HEK293 (cell line): ENCODE measurements around the gene PP2D1.
A peak's percentile ranks its signal among the peaks of the same experiment; 100 is the strongest.

Experiments used
- CTCF ChIA-PET: fragments of 350-600 bp; formaldehyde crosslinking; extraction: SDS; loops from one replicate; lab custom pipeline; 2021; ENCODE audit warnings: antibody characterized with exemption; lab: Yijun Ruan, JAX
- POLR2A ChIA-PET: fragments of 300-600 bp; formaldehyde crosslinking; extraction: SDS; loops from one replicate; lab custom pipeline; 2020; ENCODE audit warnings: antibody characterized with exemption, inconsistent platforms; lab: Yijun Ruan, JAX
- H3K27ac ChIP-seq: fragments of 200-500 bp; sonication (Bioruptor generic); 2 replicates; pipeline ENCODE4 v1.5.1; 2014; ENCODE audit warnings: low read depth, low read length, control low read depth, inconsistent platforms; ENCODE audit errors: extremely low read depth
- H3K36me3 ChIP-seq, 2 experiments: fragments of 200-500 bp in 1 of 2; sonication (Bioruptor generic) in 1 of 2; 1 replicate in 1 of 2; 2 replicates in 1 of 2; pipeline ENCODE4 v1.5.1; 2014 to 2017; ENCODE audit warnings: inconsistent platforms in 2 of 2, low read length in 2 of 2; ENCODE audit not compliant: control insufficient read depth in 2 of 2, insufficient read depth in 1 of 2
- H3K4me1 ChIP-seq: fragments of 200-500 bp; sonication (Bioruptor generic); 2 replicates; pipeline ENCODE4 v1.5.1; 2014; ENCODE audit warnings: mild to moderate bottlenecking, low read length, inconsistent platforms; ENCODE audit not compliant: control insufficient read depth, insufficient read depth
- H3K4me3 ChIP-seq: 2 replicates; pipeline ENCODE4 v1.5.1; 2011; ENCODE audit warnings: low read depth, mild to moderate bottlenecking, control low read depth, low read length, moderate library complexity
- H3K9me3 ChIP-seq: fragments of 200-500 bp; sonication (Bioruptor generic); 2 replicates; pipeline ENCODE4 v1.5.1; 2014; ENCODE audit warnings: low read depth, low read length, inconsistent platforms; ENCODE audit not compliant: control insufficient read depth, insufficient read depth
- GLIS1 ChIP-seq: fragments of 450-650 bp; formaldehyde crosslinking; IDR thresholded peaks from 2 replicates; pipeline ENCODE4 v1.5.1; 2016; ENCODE audit warnings: missing biosample characterization, missing genetic modification characterization
- SP2 ChIP-seq: fragments of 450-650 bp; formaldehyde crosslinking; IDR thresholded peaks from 2 replicates; pipeline ENCODE4 v1.5.1; 2016; ENCODE audit warnings: missing biosample characterization, missing genetic modification characterization
- YY1 ChIP-seq: fragments of 450-650 bp; formaldehyde crosslinking; IDR thresholded peaks from 2 replicates; pipeline ENCODE4 v1.5.1; 2018; ENCODE audit warnings: missing biosample characterization, missing genetic modification characterization
- ZBTB1 ChIP-seq: fragments of 450-650 bp; formaldehyde crosslinking; IDR thresholded peaks from 2 replicates; pipeline ENCODE4 v1.5.1; 2016; ENCODE audit warnings: missing biosample characterization, missing genetic modification characterization
- ZBTB44 ChIP-seq: fragments of 450-650 bp; IDR thresholded peaks from 2 replicates; pipeline ENCODE4 v1.5.1; 2018; ENCODE audit warnings: missing biosample characterization, mild to moderate bottlenecking, missing genetic modification characterization
- ZEB2 ChIP-seq: fragments of 450-650 bp; formaldehyde crosslinking; IDR thresholded peaks from 2 replicates; pipeline ENCODE4 v1.5.1; 2016; ENCODE audit warnings: missing biosample characterization, missing genetic modification characterization
- ZFP3 ChIP-seq: fragments of 450-650 bp; formaldehyde crosslinking; IDR thresholded peaks from 2 replicates; pipeline ENCODE4 v1.5.1; 2016; ENCODE audit warnings: low read depth, missing biosample characterization, missing genetic modification characterization
- ZNF133 ChIP-seq: fragments of 450-650 bp; formaldehyde crosslinking; IDR thresholded peaks from 2 replicates; pipeline ENCODE4 v1.5.1; 2016; ENCODE audit warnings: missing biosample characterization, missing genetic modification characterization
- ZNF155 ChIP-seq: fragments of 450-650 bp; formaldehyde crosslinking; IDR thresholded peaks from 2 replicates; pipeline ENCODE4 v1.5.1; 2016; ENCODE audit warnings: missing biosample characterization, missing genetic modification characterization
- ZNF157 ChIP-seq: fragments of 450-650 bp; formaldehyde crosslinking; IDR thresholded peaks from 2 replicates; pipeline ENCODE4 v1.5.1; 2016; ENCODE audit warnings: missing biosample characterization, missing genetic modification characterization
- ZNF16 ChIP-seq: fragments of 450-650 bp; formaldehyde crosslinking; IDR thresholded peaks from 2 replicates; pipeline ENCODE4 v1.5.1; 2016; ENCODE audit warnings: low read depth, missing biosample characterization, missing genetic modification characterization
- ZNF202 ChIP-seq: fragments of 450-650 bp; formaldehyde crosslinking; IDR thresholded peaks from 2 replicates; pipeline ENCODE4 v1.5.1; 2016; ENCODE audit warnings: missing biosample characterization, missing genetic modification characterization, borderline replicate concordance
- ZNF239 ChIP-seq: fragments of 450-650 bp; formaldehyde crosslinking; IDR thresholded peaks from 2 replicates; pipeline ENCODE4 v1.5.1; 2016; ENCODE audit warnings: missing biosample characterization, missing genetic modification characterization
- ZNF302 ChIP-seq: fragments of 450-650 bp; formaldehyde crosslinking; IDR thresholded peaks from 2 replicates; pipeline ENCODE4 v1.5.1; 2016; ENCODE audit warnings: missing biosample characterization, missing genetic modification characterization, low read depth
- ZNF37A ChIP-seq: fragments of 450-650 bp; IDR thresholded peaks from 2 replicates; pipeline ENCODE4 v1.5.1; 2018; ENCODE audit warnings: missing biosample characterization, missing genetic modification characterization
- ZNF610 ChIP-seq: fragments of 450-650 bp; formaldehyde crosslinking; IDR thresholded peaks from 2 replicates; pipeline ENCODE4 v1.5.1; 2016; ENCODE audit warnings: missing biosample characterization, missing genetic modification characterization, borderline replicate concordance
- ZNF623 ChIP-seq: fragments of 450-650 bp; formaldehyde crosslinking; IDR thresholded peaks from 2 replicates; pipeline ENCODE4 v1.5.1; 2016; ENCODE audit warnings: missing biosample characterization, missing genetic modification characterization
- ZNF776 ChIP-seq: fragments of 450-650 bp; formaldehyde crosslinking; IDR thresholded peaks from 2 replicates; pipeline ENCODE4 v1.5.0; 2017; ENCODE audit warnings: missing biosample characterization, missing genetic modification characterization, borderline replicate concordance
- TF ChIP-seq, protein P1 (sequence below): fragments of 450-650 bp; formaldehyde crosslinking; IDR thresholded peaks from 2 replicates; pipeline ENCODE4 v1.5.0; 2017; ENCODE audit warnings: missing biosample characterization, missing genetic modification characterization, borderline replicate concordance
- TF ChIP-seq, protein P2 (sequence below): fragments of 450-650 bp; formaldehyde crosslinking; IDR thresholded peaks from 2 replicates; pipeline ENCODE4 v1.5.1; 2016; ENCODE audit warnings: missing biosample characterization, missing genetic modification characterization
- TF ChIP-seq, protein P3 (sequence below): fragments of 450-650 bp; formaldehyde crosslinking; IDR thresholded peaks from 2 replicates; pipeline ENCODE4 v1.5.1; 2016; ENCODE audit warnings: missing biosample characterization, missing genetic modification characterization

PP2D1 gene

DNA sequence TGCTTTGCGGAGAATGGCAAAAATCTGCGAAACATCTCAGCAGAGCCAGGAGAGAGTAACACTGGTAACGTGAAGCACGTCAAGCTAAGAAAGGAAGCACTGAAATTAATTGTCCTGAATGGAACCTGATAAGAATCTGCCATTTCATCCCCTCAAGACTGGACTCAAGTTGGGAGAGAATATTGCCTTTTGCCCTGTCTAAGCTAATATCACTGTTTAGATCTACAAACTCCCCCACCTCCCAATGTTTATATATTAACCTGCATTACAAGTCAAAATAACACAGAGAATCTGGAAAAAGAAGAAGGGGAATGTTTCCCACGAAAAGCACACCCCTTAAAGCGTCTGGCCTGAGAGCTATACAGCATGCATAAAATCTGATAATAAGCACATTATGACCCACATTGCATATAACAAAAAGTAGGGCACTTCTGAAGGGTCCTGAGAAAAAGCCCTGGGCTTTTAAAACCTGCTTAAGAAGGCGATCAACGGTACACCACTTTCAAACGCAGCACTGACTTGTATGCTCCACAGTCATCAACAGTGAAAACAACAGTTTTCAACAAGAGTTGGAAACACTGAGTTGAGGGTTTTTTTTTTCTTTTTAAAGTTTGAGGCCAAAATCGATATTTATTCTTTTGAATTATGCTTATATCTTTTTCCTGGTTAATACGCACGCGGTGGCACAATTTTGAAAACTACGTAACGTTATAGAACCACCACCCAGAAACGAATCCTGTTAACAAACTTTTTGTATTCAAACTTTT, 26.8 kb upstream of the PP2D1 start:
- CTCF ChIA-PET: interaction anchor here (0.6 kb wide), 1 partner anchor 56 kb away, joined by 3 read pairs; no protein-coding TSS in a partner anchor
- Histone ChIP-seq H3K9me3 (no peaks in the 10 kb centered on the region), H3K4me3 (peak overlapping the region; percentile 76), H3K4me1 (peaks cover 19% of the 10 kb centered on the region)
- TF ChIP-seq ZNF302: no peak
- TF ChIP-seq ZNF133 (tag by site-specific recombination): no peak
- TF ChIP-seq GLIS1 (tag by site-specific recombination): no peak
- TF ChIP-seq, protein P1, sequence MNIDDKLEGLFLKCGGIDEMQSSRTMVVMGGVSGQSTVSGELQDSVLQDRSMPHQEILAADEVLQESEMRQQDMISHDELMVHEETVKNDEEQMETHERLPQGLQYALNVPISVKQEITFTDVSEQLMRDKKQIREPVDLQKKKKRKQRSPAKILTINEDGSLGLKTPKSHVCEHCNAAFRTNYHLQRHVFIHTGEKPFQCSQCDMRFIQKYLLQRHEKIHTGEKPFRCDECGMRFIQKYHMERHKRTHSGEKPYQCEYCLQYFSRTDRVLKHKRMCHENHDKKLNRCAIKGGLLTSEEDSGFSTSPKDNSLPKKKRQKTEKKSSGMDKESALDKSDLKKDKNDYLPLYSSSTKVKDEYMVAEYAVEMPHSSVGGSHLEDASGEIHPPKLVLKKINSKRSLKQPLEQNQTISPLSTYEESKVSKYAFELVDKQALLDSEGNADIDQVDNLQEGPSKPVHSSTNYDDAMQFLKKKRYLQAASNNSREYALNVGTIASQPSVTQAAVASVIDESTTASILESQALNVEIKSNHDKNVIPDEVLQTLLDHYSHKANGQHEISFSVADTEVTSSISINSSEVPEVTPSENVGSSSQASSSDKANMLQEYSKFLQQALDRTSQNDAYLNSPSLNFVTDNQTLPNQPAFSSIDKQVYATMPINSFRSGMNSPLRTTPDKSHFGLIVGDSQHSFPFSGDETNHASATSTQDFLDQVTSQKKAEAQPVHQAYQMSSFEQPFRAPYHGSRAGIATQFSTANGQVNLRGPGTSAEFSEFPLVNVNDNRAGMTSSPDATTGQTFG (tag by site-specific recombination): no peak
- no peak for TF ChIP-seq ZNF157 (tag by site-specific recombination)
- TF ChIP-seq ZNF202 (tag by site-specific recombination): no peak
- TF ChIP-seq ZNF37A: no peak
- no peak for TF ChIP-seq YY1
- TF ChIP-seq, protein P2, sequence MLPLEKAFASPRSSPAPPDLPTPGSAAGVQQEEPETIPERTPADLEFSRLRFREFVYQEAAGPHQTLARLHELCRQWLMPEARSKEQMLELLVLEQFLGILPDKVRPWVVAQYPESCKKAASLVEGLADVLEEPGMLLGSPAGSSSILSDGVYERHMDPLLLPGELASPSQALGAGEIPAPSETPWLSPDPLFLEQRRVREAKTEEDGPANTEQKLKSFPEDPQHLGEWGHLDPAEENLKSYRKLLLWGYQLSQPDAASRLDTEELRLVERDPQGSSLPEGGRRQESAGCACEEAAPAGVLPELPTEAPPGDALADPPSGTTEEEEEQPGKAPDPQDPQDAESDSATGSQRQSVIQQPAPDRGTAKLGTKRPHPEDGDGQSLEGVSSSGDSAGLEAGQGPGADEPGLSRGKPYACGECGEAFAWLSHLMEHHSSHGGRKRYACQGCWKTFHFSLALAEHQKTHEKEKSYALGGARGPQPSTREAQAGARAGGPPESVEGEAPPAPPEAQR: no peak
- TF ChIP-seq ZNF155: no peak
- TF ChIP-seq ZBTB44 (tag by site-specific recombination): no peak
- no peak for TF ChIP-seq ZNF16
- no peak for TF ChIP-seq ZFP3 (tag by site-specific recombination)
- TF ChIP-seq ZBTB1 (tag by site-specific recombination): no peak
- no peak for TF ChIP-seq ZNF776 (tag by site-specific recombination)
- no peak for TF ChIP-seq ZEB2 (tag by site-specific recombination)
- no peak for TF ChIP-seq SP2
- TF ChIP-seq ZNF239: no peak
- TF ChIP-seq ZNF610 (tag by site-specific recombination): no peak
- TF ChIP-seq, all 188 proteins: peak for 0
- POLR2A ChIA-PET: no interaction called here
- H3K27ac ChIP-seq: peak overlapping the region; percentile 99; the same call in 1 of the 2 replicates
- no peaks in the 10 kb centered on the region for H3K36me3 ChIP-seq

GRCh38 chr3:20037255-20037996, 25.4 kb upstream of the PP2D1 start:
- TF ChIP-seq, protein P3, sequence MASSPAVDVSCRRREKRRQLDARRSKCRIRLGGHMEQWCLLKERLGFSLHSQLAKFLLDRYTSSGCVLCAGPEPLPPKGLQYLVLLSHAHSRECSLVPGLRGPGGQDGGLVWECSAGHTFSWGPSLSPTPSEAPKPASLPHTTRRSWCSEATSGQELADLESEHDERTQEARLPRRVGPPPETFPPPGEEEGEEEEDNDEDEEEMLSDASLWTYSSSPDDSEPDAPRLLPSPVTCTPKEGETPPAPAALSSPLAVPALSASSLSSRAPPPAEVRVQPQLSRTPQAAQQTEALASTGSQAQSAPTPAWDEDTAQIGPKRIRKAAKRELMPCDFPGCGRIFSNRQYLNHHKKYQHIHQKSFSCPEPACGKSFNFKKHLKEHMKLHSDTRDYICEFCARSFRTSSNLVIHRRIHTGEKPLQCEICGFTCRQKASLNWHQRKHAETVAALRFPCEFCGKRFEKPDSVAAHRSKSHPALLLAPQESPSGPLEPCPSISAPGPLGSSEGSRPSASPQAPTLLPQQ (tag by site-specific recombination): no peak
- peak; percentile 85 for TF ChIP-seq ZNF623
- TF ChIP-seq, all 188 proteins: peak for 1
- ChIA-PET POLR2A (no interaction called here), CTCF (no interaction called here)
- no peaks in the 10 kb centered on the region for H3K36me3 ChIP-seq
- H3K4me1 ChIP-seq: peaks cover 9% of the 10 kb centered on the region
- no peak overlapping the region for H3K4me3 ChIP-seq
- no peaks in the 10 kb centered on the region for H3K9me3 ChIP-seq
- H3K27ac ChIP-seq: no peak overlapping the region
